Liver (tissue), 9 donors: ENCODE measurements around the gene NAT9. TPM values are rescaled to one million over a fixed set of nuclear protein-coding genes. Genes with fewer than 3 reads are reported as not detected.

Experiments used
- DNase-seq: peaks from one replicate; pipeline ENCODE4 v3.0.0-alpha.2; 2017; ENCODE audit warnings: low spot score
- H3K27ac ChIP-seq, 2 donors: one replicate each; pipeline ENCODE4 v1.7.0; 2013; ENCODE audit warnings: inconsistent platforms in 2 of 2, low read length in 2 of 2, control low read depth in 1 of 2, low read depth in 1 of 2, mild to moderate bottlenecking in 1 of 2
- H3K27me3 ChIP-seq, 4 donors: one replicate each; pipeline versions ENCODE4 v1.6.1 to v1.7.0; 2013; ENCODE audit warnings: low read length in 3 of 4, inconsistent platforms in 1 of 4, mild to moderate bottlenecking in 1 of 4, moderate library complexity in 1 of 4; ENCODE audit not compliant: control insufficient read depth in 4 of 4, insufficient read depth in 4 of 4
- H3K36me3 ChIP-seq, 4 donors: one replicate each; pipeline versions ENCODE4 v1.6.1 to v1.7.0; 2013; ENCODE audit warnings: low read length in 3 of 4, mild to moderate bottlenecking in 3 of 4, low read depth in 1 of 4, moderate library complexity in 1 of 4; ENCODE audit not compliant: control insufficient read depth in 4 of 4, insufficient read depth in 3 of 4
- H3K4me1 ChIP-seq, 4 donors: one replicate each; pipeline versions ENCODE4 v1.6.1 to v1.7.0; 2013; ENCODE audit warnings: low read length in 3 of 4, mild to moderate bottlenecking in 3 of 4, moderate library complexity in 1 of 4; ENCODE audit not compliant: control insufficient read depth in 4 of 4, insufficient read depth in 4 of 4
- H3K4me3 ChIP-seq, 3 donors: one replicate each; pipeline versions ENCODE4 v1.6.1 to v1.7.0; 2013; ENCODE audit warnings: low read length in 3 of 3, control low read depth in 1 of 3, low read depth in 1 of 3, mild to moderate bottlenecking in 1 of 3
- H3K9ac ChIP-seq, 2 donors: one replicate each; pipeline ENCODE4 v1.7.0; 2013; ENCODE audit warnings: low read length in 2 of 2, mild to moderate bottlenecking in 2 of 2, moderate library complexity in 2 of 2, control low read depth in 1 of 2, low read depth in 1 of 2
- H3K9me3 ChIP-seq, 4 donors: one replicate each; pipeline versions ENCODE4 v1.6.1 to v1.7.0; 2013; ENCODE audit warnings: low read length in 3 of 4; ENCODE audit not compliant: control insufficient read depth in 4 of 4
- ATF3 ChIP-seq: IDR thresholded peaks from 2 replicates; pipeline ENCODE4 v1.6.1; 2016; ENCODE audit warnings: antibody characterized with exemption
- CTCF ChIP-seq: fragments of 150-350 bp; IDR thresholded peaks from 2 replicates; pipeline ENCODE4 v1.5.1; 2017; ENCODE audit warnings: improper control_type of control experiment, low read depth, low read length; ENCODE audit not compliant: missing input control
- EGR1 ChIP-seq, 2 donors: IDR thresholded peaks; 2 replicates each; pipeline ENCODE4 v1.6.1; 2016 to 2018; ENCODE audit warnings: antibody characterized with exemption in 2 of 2, low read depth in 2 of 2
- FOXA1 ChIP-seq: IDR thresholded peaks from 2 replicates; pipeline ENCODE4 v1.6.1; 2016; ENCODE audit warnings: antibody characterized with exemption
- FOXA2 ChIP-seq: IDR thresholded peaks from 2 replicates; pipeline ENCODE4 v1.6.1; 2016; ENCODE audit warnings: antibody characterized with exemption
- GABPA ChIP-seq, 2 donors: IDR thresholded peaks in 1 of 2; conservative IDR thresholded peaks in 1 of 2; 2 replicates each; pipeline ENCODE4 v1.6.1; 2016; ENCODE audit warnings: antibody characterized with exemption in 2 of 2, mild to moderate bottlenecking in 1 of 2, moderate library complexity in 1 of 2
- HNF4A ChIP-seq, 2 donors: conservative IDR thresholded peaks; 2 replicates each; pipeline ENCODE4 v1.6.1; 2016; ENCODE audit warnings: antibody characterized with exemption in 2 of 2, mild to moderate bottlenecking in 2 of 2
- HNF4G ChIP-seq: IDR thresholded peaks from 2 replicates; pipeline ENCODE4 v1.6.1; 2016; ENCODE audit warnings: antibody characterized with exemption
- JUND ChIP-seq, 2 donors: IDR thresholded peaks; 2 replicates each; pipeline ENCODE4 v1.6.1; 2016; ENCODE audit warnings: antibody characterized with exemption in 2 of 2
- MAX ChIP-seq: IDR thresholded peaks from 2 replicates; pipeline ENCODE4 v1.6.1; 2016; ENCODE audit warnings: antibody characterized with exemption
- NR2F2 ChIP-seq: IDR thresholded peaks from 2 replicates; pipeline ENCODE4 v1.6.1; 2016; ENCODE audit warnings: antibody characterized with exemption
- RAD21 ChIP-seq, 2 donors: IDR thresholded peaks; 2 replicates each; pipeline ENCODE4 v1.6.1; 2016; ENCODE audit warnings: antibody characterized with exemption in 2 of 2, mild to moderate bottlenecking in 2 of 2
- REST ChIP-seq: IDR thresholded peaks from 2 replicates; pipeline ENCODE4 v1.6.1; 2016; ENCODE audit warnings: antibody characterized with exemption, mild to moderate bottlenecking
- RXRA ChIP-seq, 2 donors: IDR thresholded peaks; 2 replicates each; pipeline ENCODE4 v1.6.1; 2017 to 2018; ENCODE audit warnings: antibody characterized with exemption in 2 of 2, mild to moderate bottlenecking in 1 of 2
- SP1 ChIP-seq: IDR thresholded peaks from 2 replicates; pipeline ENCODE4 v1.6.1; 2018; ENCODE audit warnings: antibody characterized with exemption, mild to moderate bottlenecking
- TAF1 ChIP-seq: conservative IDR thresholded peaks from 2 replicates; pipeline ENCODE4 v1.6.1; 2016; ENCODE audit warnings: antibody characterized with exemption, mild to moderate bottlenecking
- YY1 ChIP-seq: IDR thresholded peaks from 2 replicates; pipeline ENCODE4 v1.6.1; 2016; ENCODE audit warnings: antibody characterized with exemption, mild to moderate bottlenecking
- ZBTB33 ChIP-seq: IDR thresholded peaks from 2 replicates; pipeline ENCODE4 v1.6.1; 2016; ENCODE audit warnings: antibody characterized with exemption
- WGBS: extraction: QIAGEN DNeasy Blood & Tissue Kit; methylation state at CpG from one replicate; pipeline ENCODE4 v1.1.7; 2013; 5-methylcytosine and 5-hydroxymethylcytosine counted together
- polyA plus RNA-seq, 2 donors: library from polyadenylated mRNA; stranded (reverse) in 1 of 2; unstranded in 1 of 2; fragments of 200-250 nt in 1 of 2; fragments of >200 nt in 1 of 2; fragmentation: Nextera tagmentation in 1 of 2; extraction: Ambion mirVana in 1 of 2; gene quantifications; one replicate each; pipeline versions ENCODE4 v1.2.1 to v1.2.3, GENCODE V29; 2013 to 2015
- total RNA-seq, 2 donors: library from RNA; depleted of rRNA; stranded (reverse); fragments of >200 nt; gene quantifications; one replicate each; pipeline ENCODE4 v1.2.3, GENCODE V29; 2014
- donor health status: healthy.
- donor health status: healthy.
- donor health status: healthy.
- donor health status: healthy.
- donor health status: healthy.

The NAT9 gene
- total and polyA plus RNA-seq, 4 donors: 8.1 to 25.5 (median 17.1) TPM

- no peak for TF ChIP-seq FOXA2
- TF ChIP-seq TAF1: no peak
- no peak for TF ChIP-seq RXRA (IDR thresholded peaks at IDR 0.05)
- TF ChIP-seq ZBTB33: no peak
- no peak for TF ChIP-seq YY1
- TF ChIP-seq NR2F2: no peak
Observed at GRCh38 chr17:74807925-74808324, 31.8 kb upstream of the NAT9 start (continued).

GRCh38 chr17:74807441-74807840 is 31.3 kb upstream of the NAT9 start:
- no peak overlapping the region for H3K27ac ChIP-seq
- H3K4me3 ChIP-seq: no peak overlapping the region
- H3K27me3 ChIP-seq: no peaks in the 10 kb centered on the region
- peaks cover 0 to 8% (median 0%) of the 10 kb centered on the region in 4 donors for H3K36me3 ChIP-seq
- no peak for DNase-seq
- WGBS: 90% methylated on average over 13 of the region's 13 CpGs
- no peak overlapping the region for H3K9ac ChIP-seq
- no peaks in the 10 kb centered on the region for H3K9me3 ChIP-seq
- TF ChIP-seq MAX: no peak
- TF ChIP-seq ATF3: no peak
- TF ChIP-seq CTCF: no peak
- TF ChIP-seq EGR1 (IDR thresholded peaks at IDR 0.05; ENCODE audit: low read depth in 2 of 2): no peak
- TF ChIP-seq SP1: no peak
- no peak for TF ChIP-seq FOXA1
- TF ChIP-seq GABPA (IDR thresholded peaks at IDR 0.05 in 1 of 2, conservative IDR thresholded peaks at IDR 0.05 in 1 of 2): no peak
- TF ChIP-seq RAD21 (IDR thresholded peaks at IDR 0.05): no peak
- TF ChIP-seq HNF4A (conservative IDR thresholded peaks at IDR 0.05): no peak
- TF ChIP-seq HNF4G: no peak
- TF ChIP-seq YY1: no peak
- TF ChIP-seq TAF1: no peak
- TF ChIP-seq NR2F2: no peak
- TF ChIP-seq FOXA2: no peak
- TF ChIP-seq REST: no peak
- TF ChIP-seq JUND (IDR thresholded peaks at IDR 0.05): no peak
- TF ChIP-seq ZBTB33: no peak
- peaks cover 0 to 3% (median 0%) of the 10 kb centered on the region in 4 donors for H3K4me1 ChIP-seq
